ENCODE results near the gene ERFL.

Gene ERFL

GRCh38 chr19:41896581-41896942 is 31.7 kb downstream of the ERFL start:
- no peak for DNase-seq (ENCODE audit: low spot score)

GRCh38 chr19:41895745-41896580 is 32.3 kb downstream of the ERFL start:
- peak; percentile 28 for DNase-seq (ENCODE audit: low spot score)

GRCh38 chr19:41894350-41894749 is 33.9 kb downstream of the ERFL start:
- no peak for DNase-seq (ENCODE audit: low spot score)

GRCh38 chr19:41893899-41894298 is 34.4 kb downstream of the ERFL start:
- DNase-seq (ENCODE audit: low spot score) = peak; percentile 33

- no peak for DNase-seq (ENCODE audit: low spot score)
These were observed 35.9 kb downstream of the ERFL start for GRCh38 chr19:41892173-41892902.

- DNase-seq (ENCODE audit: low spot score) = no peak
These were observed 37.3 kb downstream of the ERFL start for GRCh38 chr19:41890936-41891335.

GRCh38 chr19:41889896-41890295 is 38.4 kb downstream of the ERFL start:
- no peak for DNase-seq (ENCODE audit: low spot score)

GRCh38 chr19:41888926-41889325 is 39.3 kb downstream of the ERFL start:
- DNase-seq (ENCODE audit: low spot score) = no peak

- no peak for DNase-seq (ENCODE audit: low spot score)
These were observed 40.4 kb downstream of the ERFL start for GRCh38 chr19:41887711-41888382.

GRCh38 chr19:41886761-41887710 is 41.2 kb downstream of the ERFL start:
- no peak for DNase-seq (ENCODE audit: low spot score)

GRCh38 chr19:41883821-41884733 is 44.2 kb downstream of the ERFL start:
- peak; percentile 97 for DNase-seq (ENCODE audit: low spot score)

GRCh38 chr19:41883463-41883820 is 44.8 kb downstream of the ERFL start:
- DNase-seq (ENCODE audit: low spot score) = no peak

- DNase-seq (ENCODE audit: low spot score) = no peak
These were observed 45.4 kb downstream of the ERFL start, which contains the start of gene ARHGEF1 for GRCh38 chr19:41882568-41883462. TSS of gene ARHGEF1 (plus strand) at chr19:41883184. CDS start at chr19:41888083, 4,899 bp downstream.

- no peak for DNase-seq (ENCODE audit: low spot score)
These were observed 47.9 kb downstream of the ERFL start for GRCh38 chr19:41880329-41880708.

GRCh38 chr19:41879670-41880328 is 48.5 kb downstream of the ERFL start:
- DNase-seq (ENCODE audit: low spot score) = no peak

GRCh38 chr19:41879080-41879479 is 49.2 kb downstream of the ERFL start:
- no peak for DNase-seq (ENCODE audit: low spot score)

- DNase-seq (ENCODE audit: low spot score) = no peak
These were observed 50.0 kb downstream of the ERFL start for GRCh38 chr19:41877916-41878905.
